CD4-positive, alpha-beta T cell treated with Interleukin-15 for 4 hours (primary cell): ENCODE results near the gene VWF.

Experiments used
- DNase-seq: peaks from one replicate; pipeline ENCODE4 v3.0.0-alpha.2; 2020; ENCODE audit warnings: low spot score

VWF gene

GRCh38 chr12:6076776-6077691 is 47.4 kb downstream of the VWF start:
- no peak for DNase-seq

- DNase-seq: no peak
Measured at GRCh38 chr12:6076346-6076745, 48.1 kb downstream of the VWF start.

GRCh38 chr12:6074979-6075585 is 49.4 kb downstream of the VWF start:
- DNase-seq: peak; percentile 16

- peak; percentile 7 for DNase-seq
Measured at GRCh38 chr12:6074427-6074826, 50.0 kb downstream of the VWF start.

- DNase-seq: no peak
Measured at GRCh38 chr12:6073426-6073825, 51.0 kb downstream of the VWF start.

DNA sequence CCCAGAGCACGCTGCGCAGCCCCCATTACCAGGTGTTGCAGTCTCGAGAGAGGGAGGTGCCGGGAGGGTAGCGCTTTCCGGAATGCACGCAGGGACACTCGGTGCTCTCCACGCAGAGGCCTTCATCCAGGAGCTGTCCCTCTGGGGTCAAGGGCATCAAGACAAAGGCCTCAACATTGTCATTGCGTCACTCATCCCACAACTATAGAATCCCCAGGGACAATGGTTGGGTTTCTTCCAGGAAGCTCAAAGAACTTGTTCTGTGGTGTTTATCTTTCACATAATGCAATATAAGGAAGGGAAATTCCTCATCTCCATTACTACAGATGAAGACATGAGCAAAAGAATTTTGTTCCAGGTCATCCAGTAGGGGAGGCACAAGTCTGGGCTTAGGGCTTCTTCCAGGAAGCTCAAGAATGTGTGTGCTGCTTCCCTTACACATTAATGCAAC is 52.1 kb downstream of the VWF start:
- DNase-seq: no peak

- DNase-seq: no peak
Measured at GRCh38 chr12:6071589-6071988, 52.9 kb downstream of the VWF start.

DNA sequence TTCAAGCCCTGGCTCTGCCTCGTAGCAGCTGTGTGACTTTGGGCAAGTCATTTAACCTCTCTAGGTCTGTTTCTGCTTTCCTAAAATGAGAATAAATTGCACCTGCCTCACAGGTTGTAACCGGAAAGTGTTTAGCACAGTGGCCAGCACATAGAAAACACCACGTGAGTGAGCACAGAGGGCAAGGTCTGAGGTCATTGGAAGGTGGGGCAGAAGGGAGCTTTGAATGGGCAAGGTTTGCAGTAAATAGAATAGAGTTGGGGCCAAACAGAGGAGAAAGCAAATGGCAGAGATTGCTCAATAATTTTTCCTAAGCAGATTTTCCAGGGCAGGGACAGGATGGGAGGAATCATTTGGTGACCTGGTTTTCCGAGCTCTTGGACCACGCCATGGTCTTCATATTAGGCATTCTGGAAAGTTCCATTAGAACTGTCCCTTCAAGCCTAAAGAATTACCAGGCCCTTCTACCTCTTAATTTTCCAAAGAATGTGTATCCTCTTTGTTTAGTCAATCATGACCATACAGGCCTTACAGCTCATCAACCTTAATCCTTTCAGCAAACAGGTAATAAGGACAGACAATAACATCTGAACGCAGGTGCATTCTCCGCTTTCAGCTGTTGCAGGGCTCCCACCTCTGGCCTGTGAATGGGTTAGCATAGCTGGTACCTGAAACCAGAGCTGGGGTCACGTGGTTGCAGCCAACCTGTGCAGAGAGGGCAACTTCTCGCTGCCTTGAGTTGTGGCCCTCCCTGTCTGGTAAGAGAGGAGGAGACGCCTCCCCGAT is 53.8 kb downstream of the VWF start:
- DNase-seq: no peak

- no peak for DNase-seq
Measured at GRCh38 chr12:6069437-6070093, 54.9 kb downstream of the VWF start.

GRCh38 chr12:6068227-6068626 is 56.2 kb downstream of the VWF start:
- no peak for DNase-seq

- DNase-seq: no peak
Measured at GRCh38 chr12:6067152-6067916, 57.1 kb downstream of the VWF start.

GRCh38 chr12:6066651-6067050 is 57.8 kb downstream of the VWF start:
- no peak for DNase-seq

DNA sequence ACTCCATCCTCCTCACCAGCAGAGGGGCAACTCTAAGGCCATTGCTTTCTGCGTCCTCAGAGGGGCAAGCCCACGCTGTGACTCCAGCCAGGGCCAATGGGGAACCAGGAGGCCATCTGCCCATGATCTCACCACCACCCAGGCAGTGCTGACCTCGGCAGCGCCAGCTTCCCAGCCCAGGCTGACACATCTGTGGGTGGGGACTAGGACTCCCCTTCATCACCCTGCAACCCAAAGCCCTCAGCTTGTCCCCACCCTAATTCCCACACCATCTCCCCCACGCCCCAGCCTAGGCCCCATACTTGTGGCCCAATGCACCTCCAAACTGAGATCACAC is 58.6 kb downstream of the VWF start:
- no peak for DNase-seq

GRCh38 chr12:6065131-6065862 is 59.2 kb downstream of the VWF start:
- DNase-seq: no peak

GRCh38 chr12:6062757-6063735 is 61.4 kb downstream of the VWF start:
- DNase-seq: peak; percentile 39

GRCh38 chr12:6062395-6062756 is 62.1 kb downstream of the VWF start:
- no peak for DNase-seq

GRCh38 chr12:6061660-6062059 is 62.8 kb downstream of the VWF start:
- DNase-seq: no peak

GRCh38 chr12:6059860-6060565 is 64.5 kb downstream of the VWF start:
- no peak for DNase-seq

GRCh38 chr12:6059221-6059620 is 65.2 kb downstream of the VWF start:
- no peak for DNase-seq
